Measurements from ENCODE around the gene ME1. TPM values are rescaled to one million over a fixed set of nuclear protein-coding genes. Genes with fewer than 3 reads are reported as not detected.

ME1 gene
- polyA plus RNA-seq, 2 of the 4 experiments (the other 2 are of a cell fraction), result 59.1 to 60.6 TPM

DNA sequence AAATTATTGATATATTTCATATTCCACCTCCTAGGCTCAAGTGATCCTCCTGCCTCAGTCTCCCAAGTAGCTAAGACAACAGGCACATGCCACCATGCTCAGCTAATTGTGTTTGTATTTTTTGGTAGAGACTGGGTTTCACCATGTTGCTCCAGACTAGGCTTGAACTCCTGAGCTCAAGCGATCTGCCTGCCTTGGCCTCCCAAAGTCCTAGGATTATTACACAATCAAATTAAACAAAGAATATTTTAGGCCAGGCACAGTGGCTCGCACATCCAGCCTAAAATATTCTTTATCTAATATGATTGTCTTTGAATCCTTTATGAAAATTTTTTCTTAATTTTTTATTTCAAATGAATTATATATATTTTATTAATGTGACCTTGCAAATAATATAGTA lies 17.8 kb downstream of the ME1 start:
- WGBS (ENCODE audit: missing lambda C conversion rate), result 96% methylated on average over 2 of the region's 2 CpGs
- no peak overlapping the region for H3K27ac ChIP-seq
- no peak overlapping the region for H3K4me2 ChIP-seq
- DNase-seq (ENCODE audit: low read depth in 1 of 2, low spot score in 1 of 2), result no peak
- no peak for TF ChIP-seq FOXS1 (CRISPR knock-in tag; IDR thresholded peaks at IDR 0.05)
- H3K4me1 ChIP-seq, result no peaks in the 10 kb centered on the region
- CTCF ChIA-PET, result interaction anchor here (4.4 kb wide), 1 partner anchor 100 kb away, joined by 31 read pairs; the partner anchor contains the start of gene PRSS35
- POLR2A ChIA-PET, result no interaction called here
- H3K9me3 ChIP-seq, result no peaks in the 10 kb centered on the region
- ATAC-seq, result no peak
- H3K4me3 ChIP-seq, result no peak overlapping the region
- no peak for FAIRE-seq

DNA sequence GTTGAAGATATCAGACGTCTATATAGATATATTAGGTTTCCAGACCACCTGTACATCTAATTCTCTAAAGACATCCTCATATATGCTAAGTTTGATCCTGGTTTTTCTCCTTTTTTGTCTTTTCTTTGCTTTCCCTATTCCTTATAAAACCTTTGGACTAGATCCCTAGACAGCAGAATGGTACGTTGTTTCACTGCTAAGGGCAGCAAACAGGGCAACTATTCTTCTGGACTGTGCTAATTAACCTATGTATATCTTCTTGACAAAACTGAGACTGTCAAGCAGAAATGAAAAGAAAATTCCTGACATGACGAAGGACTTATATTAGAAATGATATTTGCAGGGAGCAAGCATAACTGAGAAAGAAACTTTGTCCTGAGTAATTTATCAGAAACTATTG lies 19.1 kb downstream of the ME1 start:
- DNase-seq (ENCODE audit: low read depth in 1 of 2, low spot score in 1 of 2), result no peak
- H3K4me1 ChIP-seq, result no peaks in the 10 kb centered on the region

DNA sequence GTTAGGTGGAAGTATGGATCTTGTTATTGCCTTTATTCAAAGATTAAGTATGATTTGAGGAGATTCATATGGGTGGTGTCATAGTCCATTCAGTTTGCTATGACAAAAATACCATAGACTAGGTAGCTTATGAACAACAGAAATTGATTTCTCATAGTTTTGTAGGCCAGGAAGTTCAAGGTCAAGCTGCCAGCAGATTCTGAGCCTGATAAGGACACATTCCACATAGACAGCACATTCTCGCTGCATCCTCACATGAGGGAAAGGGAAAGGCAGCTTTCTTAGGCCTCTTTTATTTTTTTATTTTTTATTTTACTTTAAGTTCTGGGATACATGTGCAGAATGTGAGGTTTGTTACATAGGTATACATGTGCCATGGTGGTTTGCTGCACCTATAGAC lies 27.7 kb downstream of the ME1 start:
- Histone ChIP-seq H3K4me1 (no peaks in the 10 kb centered on the region), H3K27ac (no peak overlapping the region), H3K9me3 (no peaks in the 10 kb centered on the region), H3K4me3 (no peak overlapping the region), H3K4me2 (no peak overlapping the region)
- ATAC-seq (no peak), DNase-seq (ENCODE audit: low read depth in 1 of 2, low spot score in 1 of 2) (no peak), FAIRE-seq (no peak)
- no peak for TF ChIP-seq JUN (IDR thresholded peaks at IDR 0.05)
- TF ChIP-seq ZC3H11A (IDR thresholded peaks at IDR 0.05), result no peak
- TF ChIP-seq, protein P1, sequence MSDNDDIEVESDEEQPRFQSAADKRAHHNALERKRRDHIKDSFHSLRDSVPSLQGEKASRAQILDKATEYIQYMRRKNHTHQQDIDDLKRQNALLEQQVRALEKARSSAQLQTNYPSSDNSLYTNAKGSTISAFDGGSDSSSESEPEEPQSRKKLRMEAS (IDR thresholded peaks at IDR 0.05), result no peak
- no peak for TF ChIP-seq POLR2AphosphoS2 (conservative IDR thresholded peaks at IDR 0.05; ENCODE audit: low read length)
- no peak for TF ChIP-seq HOXB13 (CRISPR knock-in tag; IDR thresholded peaks at IDR 0.05; ENCODE audit: low read depth)
- CTCF ChIA-PET, result no interaction called here
- POLR2A ChIA-PET, result no interaction called here
- 95% methylated on average over 1 of the region's 1 CpG for WGBS (ENCODE audit: missing lambda C conversion rate)

More for the DNA sequence above, 19.1 kb downstream of the ME1 start:
- ATAC-seq, result no peak
- no peak for TF ChIP-seq SREBF2 (IDR thresholded peaks at IDR 0.05)
- no peak for TF ChIP-seq RAD21 (conservative IDR thresholded peaks at IDR 0.05 in 1 of 2, IDR thresholded peaks at IDR 0.05 in 1 of 2)
- no peak for TF ChIP-seq KDM5A (IDR thresholded peaks at IDR 0.05)
- no peak for TF ChIP-seq GATA3 (IDR thresholded peaks at IDR 0.05; ENCODE audit: borderline replicate concordance)
- no peak for TF ChIP-seq MAZ (IDR thresholded peaks at IDR 0.05; ENCODE audit: borderline replicate concordance, low read depth, low read length)
- Histone ChIP-seq H3K4me2 (no peak overlapping the region), H3K27ac (no peak overlapping the region), H3K4me3 (no peak overlapping the region), H3K9me3 (no peaks in the 10 kb centered on the region)
- POLR2A ChIA-PET, result no interaction called here
- CTCF ChIA-PET, result interaction anchor here (4.4 kb wide), 1 partner anchor 102 kb away, joined by 31 read pairs; the partner anchor contains the start of gene PRSS35
- FAIRE-seq, result no peak
- WGBS (ENCODE audit: missing lambda C conversion rate), result 86% methylated on average over 3 of the region's 3 CpGs

GRCh38 chr6:83389606-83390005 lies 41.2 kb downstream of the ME1 start:
- ATAC-seq (no peak), DNase-seq (ENCODE audit: low read depth in 1 of 2, low spot score in 1 of 2) (no peak), FAIRE-seq (no peak)
- TF ChIP-seq E2F6 (IDR thresholded peaks at IDR 0.05; ENCODE audit: borderline replicate concordance, low read depth) (no peak), EHMT2 (IDR thresholded peaks at IDR 0.05; ENCODE audit: low read depth) (no peak), TFCP2L1 (CRISPR knock-in tag; IDR thresholded peaks at IDR 0.05) (no peak), EP300 (IDR thresholded peaks at IDR 0.05) (no peak)
- TF ChIP-seq, protein P2, sequence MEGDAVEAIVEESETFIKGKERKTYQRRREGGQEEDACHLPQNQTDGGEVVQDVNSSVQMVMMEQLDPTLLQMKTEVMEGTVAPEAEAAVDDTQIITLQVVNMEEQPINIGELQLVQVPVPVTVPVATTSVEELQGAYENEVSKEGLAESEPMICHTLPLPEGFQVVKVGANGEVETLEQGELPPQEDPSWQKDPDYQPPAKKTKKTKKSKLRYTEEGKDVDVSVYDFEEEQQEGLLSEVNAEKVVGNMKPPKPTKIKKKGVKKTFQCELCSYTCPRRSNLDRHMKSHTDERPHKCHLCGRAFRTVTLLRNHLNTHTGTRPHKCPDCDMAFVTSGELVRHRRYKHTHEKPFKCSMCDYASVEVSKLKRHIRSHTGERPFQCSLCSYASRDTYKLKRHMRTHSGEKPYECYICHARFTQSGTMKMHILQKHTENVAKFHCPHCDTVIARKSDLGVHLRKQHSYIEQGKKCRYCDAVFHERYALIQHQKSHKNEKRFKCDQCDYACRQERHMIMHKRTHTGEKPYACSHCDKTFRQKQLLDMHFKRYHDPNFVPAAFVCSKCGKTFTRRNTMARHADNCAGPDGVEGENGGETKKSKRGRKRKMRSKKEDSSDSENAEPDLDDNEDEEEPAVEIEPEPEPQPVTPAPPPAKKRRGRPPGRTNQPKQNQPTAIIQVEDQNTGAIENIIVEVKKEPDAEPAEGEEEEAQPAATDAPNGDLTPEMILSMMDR (IDR thresholded peaks at IDR 0.05), result no peak
- no peak overlapping the region for H3K27ac ChIP-seq
- 93% methylated on average over 2 of the region's 2 CpGs for WGBS (ENCODE audit: missing lambda C conversion rate)
- ChIA-PET POLR2A (no interaction called here), CTCF (interaction anchor here (1.4 kb wide), 1 partner anchor 29 kb away, joined by 3 read pairs; no protein-coding TSS in a partner anchor)
- H3K9me3 ChIP-seq, result no peaks in the 10 kb centered on the region
- H3K4me1 ChIP-seq, result no peaks in the 10 kb centered on the region
- no peak overlapping the region for H3K4me3 ChIP-seq
- H3K4me2 ChIP-seq, result no peak overlapping the region
